Medulla oblongata (tissue), 1 donor: ENCODE data around the gene GAREM1.
"Not testable (repeated sequence)": the region's sequence is repeated elsewhere in the genome, so short reads cannot be mapped to it uniquely, and the experiment has no call there.

Experiments
- DNase-seq: peaks from one replicate; pipeline ENCODE4 v3.0.0-alpha.2; 2015; ENCODE audit errors: extremely low spot score

The GAREM1 gene

DNA sequence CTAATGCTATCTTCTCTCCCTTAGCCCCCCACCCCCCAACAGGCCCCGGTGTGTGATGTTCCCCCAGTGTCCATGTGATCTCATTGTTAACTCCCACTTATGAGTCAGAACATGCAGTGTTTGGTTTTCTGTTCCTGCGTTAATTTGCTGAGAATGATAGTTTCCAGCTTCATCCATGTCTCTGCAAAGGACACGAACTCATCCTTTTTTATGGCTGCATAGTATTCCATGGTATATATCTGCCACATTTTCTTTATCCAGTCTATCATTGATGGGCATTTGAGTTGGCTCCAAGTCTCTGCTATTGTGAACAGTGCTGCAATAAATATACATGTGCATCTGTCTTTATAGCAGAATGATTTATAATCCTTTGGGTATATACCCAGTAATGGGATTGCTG, 179.1 kb downstream of the GAREM1 start:
- DNase-seq, result not testable (repeated sequence)

DNA sequence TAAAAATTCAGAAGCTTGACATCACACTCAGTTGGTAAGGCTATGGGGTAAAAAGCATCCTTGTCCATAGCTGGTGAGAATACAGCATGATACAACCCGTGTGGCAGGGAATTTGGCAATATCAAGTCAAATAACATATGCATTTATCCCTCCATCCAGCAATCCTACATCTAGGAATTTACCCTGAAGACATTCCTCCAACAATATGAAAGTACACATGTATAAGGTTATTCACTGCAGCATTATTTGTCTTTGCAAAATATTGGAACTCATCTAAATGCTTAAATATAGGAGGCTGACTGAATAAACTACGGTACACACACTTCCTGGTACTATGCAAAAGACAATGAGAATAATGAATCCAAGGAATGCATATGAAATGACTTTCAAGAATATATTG, 179.9 kb downstream of the GAREM1 start:
- no peak for DNase-seq

DNA sequence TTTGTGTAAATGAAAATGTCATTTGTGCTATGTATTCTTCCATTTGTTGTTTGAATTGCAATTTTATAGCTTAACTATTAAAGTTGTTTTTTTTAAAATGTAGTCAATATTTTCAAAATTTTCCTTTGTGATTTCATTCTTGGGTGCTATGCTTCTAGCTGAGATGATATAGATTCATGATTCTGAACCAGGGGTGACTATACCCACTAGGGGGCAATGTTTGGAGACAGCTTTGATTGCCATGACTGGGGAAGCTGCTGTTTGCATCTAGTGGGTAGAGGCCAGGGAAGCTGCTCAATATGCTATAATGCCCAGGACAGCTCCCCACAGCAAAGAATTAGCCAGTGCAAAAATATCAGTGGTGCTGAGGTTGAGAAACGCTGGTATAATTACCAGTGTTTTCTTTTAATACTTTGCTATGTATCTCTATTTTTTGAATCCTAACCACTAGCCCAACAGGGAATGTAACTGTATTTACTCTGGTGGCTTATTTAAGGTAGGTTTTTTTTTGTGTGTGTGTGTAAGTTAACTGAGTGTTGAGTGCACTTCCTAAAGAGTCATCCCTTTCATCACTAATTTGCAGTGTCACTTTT, 181.1 kb downstream of the GAREM1 start:
- peak; percentile 85 for DNase-seq

DNA sequence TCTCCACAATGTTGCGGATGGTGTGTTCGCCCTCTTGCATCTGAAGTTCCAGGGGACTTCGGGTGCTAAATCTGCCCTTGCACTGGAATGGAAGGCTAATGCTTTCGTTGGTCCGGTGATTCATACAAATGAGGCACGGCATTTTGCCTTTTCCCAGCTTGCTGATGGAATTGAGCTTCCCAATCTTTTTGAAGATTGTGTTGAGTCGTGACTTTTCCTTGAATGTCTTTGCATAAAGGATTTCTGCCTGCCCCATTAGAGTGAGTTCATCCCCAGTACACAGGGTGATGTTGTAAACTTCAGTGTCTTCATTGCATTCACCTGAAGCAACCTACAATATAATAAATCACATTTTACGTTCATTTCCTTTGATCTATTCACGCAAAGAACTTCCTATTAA, 182.8 kb downstream of the GAREM1 start:
- DNase-seq, result no peak

DNA sequence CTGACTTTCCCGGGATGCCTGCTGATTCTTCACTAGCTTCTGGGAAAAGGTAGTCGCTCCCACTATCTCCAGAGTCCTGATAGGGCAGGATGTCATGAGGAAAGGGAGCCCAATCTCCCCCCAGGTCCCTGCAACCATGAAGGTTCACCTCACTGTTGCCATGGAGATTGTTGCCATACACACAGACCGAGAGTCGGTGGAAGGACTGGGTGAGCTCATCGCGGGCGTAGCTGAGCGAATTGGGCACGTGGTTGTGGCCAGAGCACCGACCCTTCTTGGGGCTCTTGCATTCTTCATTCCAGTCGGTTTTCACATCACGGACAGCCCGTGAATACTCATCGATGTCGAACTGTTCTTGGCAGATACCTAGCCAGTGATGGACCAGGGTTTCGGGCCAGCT, 183.4 kb downstream of the GAREM1 start:
- no peak for DNase-seq

DNA sequence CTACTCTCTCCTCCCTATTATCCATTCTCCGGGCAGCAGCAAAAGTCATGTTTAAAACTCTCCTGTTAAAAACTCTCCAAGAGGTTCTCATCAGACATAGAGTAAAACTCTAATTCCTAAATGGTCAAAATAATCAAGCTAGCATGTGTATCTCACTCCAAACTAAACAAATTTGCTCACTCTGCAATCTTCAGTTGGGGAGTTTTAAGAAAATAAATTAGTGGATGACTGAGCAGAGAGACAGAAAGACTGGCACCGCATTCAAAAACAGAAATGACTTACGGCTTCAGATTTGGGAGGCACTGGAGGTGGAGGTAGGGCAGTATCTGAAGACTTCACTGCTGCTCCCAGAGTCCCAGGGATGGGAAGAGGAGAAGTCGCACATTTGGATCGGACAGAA, 183.9 kb downstream of the GAREM1 start:
- DNase-seq, result no peak

DNA sequence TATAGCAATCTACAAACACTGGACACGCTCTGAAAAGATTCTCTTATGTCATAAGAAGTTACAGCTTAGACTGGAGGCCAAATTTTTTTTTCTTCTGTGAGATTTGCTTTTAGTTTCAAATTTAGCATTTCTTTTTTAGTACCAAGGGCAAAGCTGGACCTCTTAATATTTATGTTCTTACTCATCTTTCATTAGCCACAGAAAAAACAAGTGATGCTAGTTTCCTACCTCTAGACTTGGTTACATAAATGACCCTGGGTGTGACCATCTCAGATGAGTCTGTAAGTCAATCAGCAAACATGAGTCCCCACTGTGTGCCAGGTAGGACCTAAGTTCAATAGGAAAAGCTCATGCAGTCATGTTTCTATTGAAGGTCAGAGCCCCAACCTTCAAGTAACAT, 186.4 kb downstream of the GAREM1 start:
- no peak for DNase-seq

DNA sequence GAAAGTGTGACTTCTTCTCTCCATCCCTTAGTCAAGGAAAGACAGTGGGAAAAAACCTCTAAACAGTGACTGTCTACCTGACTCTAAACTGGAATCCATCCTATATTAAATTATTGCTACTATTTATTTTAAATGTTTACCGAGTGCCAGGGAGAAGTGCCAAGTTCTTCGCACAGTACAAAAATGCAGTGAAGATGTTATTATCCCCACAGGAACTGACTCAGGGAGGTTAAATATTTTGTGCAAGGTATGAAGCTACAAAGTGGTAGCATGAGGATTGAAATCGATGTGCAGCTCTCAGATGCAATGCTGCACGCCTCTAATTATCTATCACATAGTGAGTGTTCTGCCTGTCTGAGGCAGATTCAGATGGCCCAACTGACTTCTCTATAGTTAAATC, 189.8 kb downstream of the GAREM1 start:
- DNase-seq, result no peak

DNA sequence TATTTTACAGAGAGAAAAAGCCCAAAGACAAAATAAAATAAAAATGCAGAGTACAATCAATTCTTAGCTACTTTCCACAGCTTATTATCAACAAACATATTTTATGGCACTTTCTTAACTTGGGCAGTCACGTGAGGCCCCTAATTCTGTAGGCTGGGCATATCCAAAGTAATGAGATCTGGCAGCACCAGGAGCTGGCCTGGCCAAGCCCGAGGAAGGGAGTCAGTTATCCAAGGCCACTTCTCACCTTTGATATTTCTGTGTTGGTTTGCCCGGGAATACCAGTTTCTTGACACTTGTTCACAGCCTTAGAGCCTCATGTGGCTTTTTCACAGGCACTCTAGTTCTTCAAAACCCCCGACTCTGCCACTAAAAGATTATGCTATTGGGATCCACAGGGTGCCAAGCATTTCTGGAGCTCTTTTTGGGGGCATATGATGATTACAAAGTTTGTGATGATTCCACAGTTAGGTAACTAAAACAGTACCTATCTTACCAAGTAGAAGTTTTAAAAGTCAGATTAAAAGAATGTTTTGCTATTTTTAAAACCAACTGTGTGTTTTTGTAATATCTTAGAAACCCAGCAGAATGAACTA, 190.4 kb downstream of the GAREM1 start:
- no peak for DNase-seq

DNA sequence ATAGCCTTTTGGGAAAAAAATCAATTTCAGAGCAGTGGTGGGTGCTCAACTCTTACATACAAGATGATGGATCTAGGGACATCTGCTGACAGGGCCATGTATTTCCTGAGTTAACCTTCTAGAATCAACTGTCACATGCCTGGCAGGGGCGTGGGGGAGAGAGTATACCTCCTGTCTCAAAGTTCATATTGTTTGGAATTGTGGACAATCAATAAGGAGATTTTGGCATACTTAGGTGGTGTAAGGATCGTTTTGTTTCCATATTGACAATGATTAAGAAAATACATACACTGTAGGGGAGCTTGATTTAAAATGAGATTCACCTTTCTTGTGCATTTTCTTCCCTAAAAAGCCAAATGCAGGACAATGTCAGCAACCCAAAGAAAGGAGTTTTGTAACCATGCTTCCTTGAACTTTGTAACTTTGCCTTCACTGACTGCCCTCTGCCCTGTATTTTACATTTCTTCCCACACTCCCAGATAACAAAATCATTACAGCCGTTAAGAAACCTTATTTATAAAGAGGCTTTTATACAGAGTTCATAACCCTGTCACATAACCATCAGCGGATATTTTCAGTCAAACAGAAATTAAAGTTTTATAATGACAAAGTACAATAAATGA, 192.4 kb downstream of the GAREM1 start:
- DNase-seq, result no peak

DNA sequence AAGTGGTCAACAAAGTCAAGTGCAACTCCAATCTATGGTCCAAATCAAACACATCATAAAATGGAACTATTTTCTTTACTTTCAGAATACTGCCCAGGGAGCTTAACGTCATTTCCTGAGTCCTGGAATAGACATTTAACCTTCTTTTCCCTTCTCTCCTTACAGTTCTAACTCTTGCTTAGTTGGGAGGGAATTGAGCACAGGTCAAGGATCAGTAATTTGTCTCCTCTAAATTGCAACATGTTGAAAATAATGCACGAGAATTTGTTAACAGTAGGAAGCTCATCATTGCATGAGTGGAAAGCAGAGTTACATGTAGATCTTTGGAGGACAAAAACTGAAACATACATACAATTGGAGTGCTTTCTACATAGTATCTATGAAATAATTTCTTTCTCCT, 193.1 kb downstream of the GAREM1 start:
- no peak for DNase-seq

DNA sequence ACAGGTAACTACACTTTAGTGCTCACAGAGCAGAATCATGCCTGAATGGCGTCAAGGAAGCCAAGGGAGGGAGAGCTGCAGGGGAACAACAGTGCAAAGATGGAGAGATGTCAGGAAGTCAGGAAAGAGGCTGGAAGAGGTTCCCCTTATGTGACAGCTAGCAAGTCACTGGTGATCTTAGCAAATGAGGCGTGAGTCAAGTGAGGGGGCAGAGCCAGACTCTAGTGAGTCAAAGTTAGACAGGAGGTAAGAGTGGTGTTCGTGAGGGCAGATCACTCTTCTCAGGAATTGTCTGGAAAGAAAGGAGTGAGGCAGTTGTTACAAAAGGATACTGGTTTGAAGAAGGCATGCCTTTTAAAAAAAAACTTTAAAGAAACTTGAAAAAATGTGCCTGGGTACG, 193.8 kb downstream of the GAREM1 start:
- no peak for DNase-seq

DNA sequence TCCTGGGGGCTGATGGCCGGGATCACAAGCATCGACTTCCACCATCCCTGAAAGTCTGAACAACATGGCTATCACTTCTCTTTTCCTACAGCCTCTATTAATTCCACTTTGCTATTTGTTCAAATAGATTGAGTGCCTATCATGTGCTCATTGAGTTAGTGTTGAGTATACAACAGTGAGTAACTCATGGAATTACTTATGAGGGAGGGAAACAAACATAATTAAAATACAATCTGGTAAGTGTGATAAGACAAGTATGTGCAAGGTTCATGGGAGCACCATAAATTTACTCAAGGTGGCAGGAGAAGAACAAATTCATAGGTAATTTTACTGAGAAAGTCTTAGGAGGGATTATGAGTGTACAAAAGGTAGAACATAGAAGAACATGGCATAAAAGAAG, 194.4 kb downstream of the GAREM1 start:
- DNase-seq, result no peak

DNA sequence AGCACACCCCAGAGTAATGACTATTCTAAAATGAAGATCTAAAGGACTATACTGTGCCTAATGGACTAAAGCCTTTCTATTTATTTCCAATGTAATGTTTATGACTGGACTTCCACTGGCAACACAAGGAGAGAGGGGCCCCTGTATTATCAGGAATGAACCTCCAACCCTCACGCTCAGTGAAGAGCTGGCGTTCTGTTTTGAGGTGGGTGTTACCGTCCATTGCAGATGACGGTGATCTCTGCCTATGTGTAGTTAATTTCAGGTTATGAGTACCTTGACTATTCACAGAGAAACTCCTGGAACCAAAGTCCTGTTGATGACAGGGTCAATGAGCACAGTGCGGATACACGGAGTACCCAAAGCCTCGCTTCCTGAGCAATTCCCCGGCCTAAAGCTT, 195.5 kb downstream of the GAREM1 start:
- no peak for DNase-seq

DNA sequence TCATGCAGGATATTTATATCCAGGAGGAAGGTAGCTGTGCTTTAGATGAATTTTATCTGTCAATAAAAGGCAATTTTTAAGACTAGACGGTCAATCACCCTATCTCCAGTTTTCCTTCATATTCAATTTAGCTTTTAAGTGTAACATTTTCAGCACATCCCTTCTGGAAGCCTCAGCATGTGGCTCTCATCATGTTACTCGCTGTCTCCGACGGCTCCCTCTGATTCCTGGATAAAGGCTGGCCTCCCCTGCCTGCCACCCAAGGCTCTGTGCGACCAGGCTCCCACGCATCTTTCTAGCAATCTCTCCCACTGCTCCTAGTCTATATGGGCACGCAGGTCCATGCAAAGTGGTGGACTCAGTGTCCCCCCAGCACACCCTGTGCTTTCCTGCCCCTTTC, 196.4 kb downstream of the GAREM1 start:
- no peak for DNase-seq

DNA sequence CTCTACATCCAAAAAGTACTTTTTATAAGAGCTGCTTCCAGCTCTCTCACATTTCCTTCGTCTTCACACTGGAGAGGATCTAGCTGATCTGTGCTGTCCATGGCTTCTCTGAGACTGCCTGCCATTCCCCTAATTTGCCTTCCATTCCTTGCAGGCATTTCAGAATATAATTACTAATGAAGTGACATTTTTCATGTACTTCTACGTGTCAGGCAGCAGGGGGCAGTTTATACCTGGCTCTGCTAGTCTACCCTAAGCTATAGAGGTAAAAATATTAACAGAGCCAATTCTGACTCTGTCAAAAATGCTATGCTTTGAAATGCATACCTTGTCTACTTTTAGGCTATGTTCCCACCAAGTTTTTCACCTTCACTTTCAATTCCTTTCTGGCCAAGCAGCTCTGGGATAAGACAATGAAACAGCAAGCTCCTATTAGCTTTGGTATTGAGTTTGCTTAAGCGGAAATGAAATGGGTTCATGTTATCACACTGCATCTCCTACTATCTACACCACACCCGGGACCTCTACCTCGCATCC, 198.9 kb downstream of the GAREM1 start:
- DNase-seq, result peak; percentile 29

DNA sequence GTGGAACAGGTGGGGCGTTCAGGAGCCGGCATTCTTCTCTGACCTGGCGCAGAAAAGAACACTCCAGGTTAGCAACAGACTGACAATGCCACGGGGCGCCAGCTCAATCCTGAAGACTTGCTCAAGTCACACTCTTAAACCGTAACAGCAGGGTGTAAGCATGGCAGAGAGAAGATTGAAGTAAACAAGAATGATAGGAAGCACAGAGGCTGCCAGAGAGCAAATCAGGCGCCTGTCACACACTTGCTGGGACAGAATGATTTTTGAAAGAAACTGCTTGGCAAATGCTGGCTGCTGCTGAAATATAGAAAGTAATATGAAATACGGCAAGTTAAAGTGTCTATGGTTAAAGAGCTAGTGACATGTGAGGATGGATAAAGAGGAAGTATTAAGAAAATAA, 200.3 kb downstream of the GAREM1 start:
- DNase-seq, result no peak

DNA sequence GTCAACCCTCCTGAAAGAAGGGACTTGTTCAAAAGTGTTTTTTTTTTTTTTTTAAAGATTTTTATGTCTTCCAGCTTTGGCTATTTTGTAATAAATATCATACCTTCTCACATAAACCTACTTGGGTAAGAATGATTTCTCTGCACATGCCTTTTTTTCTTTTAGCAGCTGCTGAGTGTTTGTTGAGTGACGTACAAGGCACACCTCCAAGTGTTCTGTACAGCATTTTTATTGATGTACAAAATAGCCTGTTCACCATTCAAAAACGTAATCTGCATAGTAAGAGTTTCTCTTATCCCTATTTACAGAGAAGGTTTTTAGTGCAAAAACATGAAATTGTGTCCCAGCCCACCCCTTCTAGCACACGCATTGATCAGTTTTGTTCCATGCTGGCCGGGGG, 203.2 kb downstream of the GAREM1 start:
- DNase-seq, result no peak

DNA sequence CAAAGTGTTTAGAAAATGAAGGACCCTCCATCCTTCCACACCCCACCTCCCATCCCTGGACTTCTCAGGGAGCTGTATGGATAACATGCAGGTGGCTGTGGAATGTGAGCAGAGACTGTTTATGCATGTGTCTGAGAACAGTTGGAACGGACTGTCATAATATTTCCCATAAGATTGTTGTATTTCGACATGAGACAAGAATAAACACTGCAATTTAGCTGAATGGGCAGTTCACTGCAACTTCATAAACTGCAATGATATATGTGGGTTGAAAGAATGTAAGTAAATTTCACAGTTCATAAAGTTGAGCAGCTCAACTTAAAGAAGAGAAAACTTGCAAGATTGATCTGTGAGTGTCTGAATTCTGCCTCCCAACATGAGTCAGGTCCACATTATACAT, 206.3 kb downstream of the GAREM1 start:
- DNase-seq, result no peak

DNA sequence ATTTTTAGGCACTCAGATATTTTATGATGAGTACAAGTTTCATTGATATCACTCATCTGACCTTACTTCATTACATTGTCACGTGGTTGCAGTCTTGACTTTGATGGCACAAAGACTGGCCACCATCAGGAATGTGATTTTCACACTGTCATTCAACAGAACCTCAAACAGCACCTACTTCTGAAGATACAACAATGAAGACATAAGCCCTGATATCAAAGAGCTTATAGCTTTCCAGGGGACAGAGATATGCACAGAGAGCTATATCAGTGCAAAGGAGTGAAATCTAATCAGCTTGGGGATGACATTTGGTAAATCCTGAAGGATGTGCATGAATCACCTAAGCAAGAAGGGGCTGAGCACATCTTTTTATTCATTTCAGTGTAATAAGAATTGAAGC, 208.6 kb downstream of the GAREM1 start:
- no peak for DNase-seq

DNA sequence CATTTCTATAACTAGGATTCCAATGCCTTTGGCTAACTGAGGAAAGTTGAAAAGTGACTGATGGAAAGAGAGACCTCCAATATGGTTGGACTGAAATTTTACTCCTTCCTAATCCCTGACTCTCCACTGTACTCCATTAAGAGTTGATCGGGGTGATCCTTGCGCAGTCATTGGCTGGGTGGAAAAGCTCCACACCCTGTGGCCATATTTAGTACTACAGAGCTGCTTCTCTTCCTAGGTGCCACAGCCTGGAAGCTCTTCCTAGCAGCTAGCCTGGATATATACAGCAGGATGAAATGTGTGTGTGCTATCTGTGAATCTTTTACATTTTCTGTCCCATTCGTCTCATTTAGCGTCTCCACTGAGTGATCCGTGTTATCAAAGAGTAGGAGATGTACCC, 209.7 kb downstream of the GAREM1 start:
- DNase-seq, result no peak

DNA sequence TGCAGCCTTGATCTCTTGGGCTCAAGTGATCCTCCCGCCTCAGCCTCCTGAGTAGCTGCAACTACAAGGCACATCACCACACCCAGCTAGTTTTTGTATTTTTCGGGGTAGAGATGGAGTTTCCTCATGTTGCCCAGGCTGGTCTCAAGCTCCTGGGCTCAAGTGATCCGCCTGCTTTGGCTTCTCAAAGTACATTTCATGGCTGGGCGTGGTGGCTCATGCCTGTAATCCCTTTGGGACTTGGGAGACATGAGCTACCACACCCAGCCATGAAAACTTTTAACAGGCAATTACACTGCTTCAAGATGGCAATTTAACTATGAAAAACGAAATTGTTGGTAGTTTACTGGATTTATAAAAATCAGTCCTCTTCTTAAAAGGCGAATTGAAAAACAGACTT, 211.1 kb downstream of the GAREM1 start:
- no peak for DNase-seq

DNA sequence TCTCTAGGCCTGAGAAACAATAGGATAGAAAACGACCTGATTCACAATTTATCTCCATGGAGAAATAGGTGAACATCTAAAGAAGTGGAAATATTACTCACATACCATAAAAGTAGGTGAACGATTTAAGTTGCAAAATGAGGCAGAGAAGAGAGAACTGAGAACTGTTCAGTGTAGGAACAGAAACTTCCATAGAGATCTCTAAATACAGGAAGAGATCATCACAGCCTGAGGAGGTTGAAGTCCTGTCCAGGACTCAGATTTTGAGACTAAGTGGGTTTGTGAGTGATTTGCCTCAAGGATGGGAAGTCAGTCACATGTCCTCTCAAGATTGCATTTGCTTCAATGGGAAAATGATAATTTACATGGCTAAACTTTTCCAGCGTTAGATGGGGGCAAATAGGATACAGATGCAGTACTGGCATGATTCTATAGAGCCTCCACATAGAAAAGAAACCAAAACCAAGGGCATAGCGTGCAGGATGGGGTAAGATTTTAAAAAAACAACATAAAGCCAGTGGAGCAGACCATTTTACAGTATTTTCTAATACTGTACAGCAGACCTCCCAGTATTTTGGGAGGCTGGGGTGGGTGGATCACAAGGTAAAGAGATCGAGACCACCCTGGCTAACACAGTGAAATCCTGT, 212.0 kb downstream of the GAREM1 start:
- peak; percentile 49 for DNase-seq
